ENCODE measurements around the gene EAF1. TPM values are rescaled to one million over a fixed set of nuclear protein-coding genes. Genes with fewer than 3 reads are reported as not detected.
"Not testable (repeated sequence)": the region's sequence is repeated elsewhere in the genome, so short reads cannot be mapped to it uniquely, and the experiment has no call there.

The EAF1 gene
- total and polyA plus RNA-seq, 2 of the 8 experiments (the other 6 are each of a cell fraction or from before 2014, with no cell fraction given): 13.9 to 26.8 TPM

- FAIRE-seq; H3K27me3 ChIP-seq (replicated peaks in 1 of 4; ENCODE audit: control insufficient read depth in 3 of 4, extremely low read depth in 1 of 4, insufficient read depth in 3 of 4, low read length in 3 of 4); H3K4me3 ChIP-seq (ENCODE audit: extremely low read depth in 1 of 4, insufficient read depth in 2 of 4, low read depth in 3 of 4, low read length in 4 of 4); H3K79me1 ChIP-seq (ENCODE audit: low read depth, low read length); H3K79me2 ChIP-seq (ENCODE audit: control insufficient read depth in 1 of 2, insufficient read depth in 2 of 2, low read length in 2 of 2); H2BK15ac ChIP-seq (ENCODE audit: low read length); H3K56ac ChIP-seq (replicated peaks; ENCODE audit: insufficient read length, low read depth, low read length); H3K18ac ChIP-seq (ENCODE audit: extremely low read depth, low read length); H3K4ac ChIP-seq (replicated peaks; ENCODE audit: insufficient read length, low read depth, low read length); H3K4me2 ChIP-seq (ENCODE audit: insufficient read depth in 1 of 2, low read depth in 2 of 2, low read length in 2 of 2); H3K23me2 ChIP-seq (ENCODE audit: low read depth, low read length); H3K9me3 ChIP-seq (ENCODE audit: insufficient read depth in 2 of 2, low read depth in 1 of 2, low read length in 1 of 2); H3K9ac ChIP-seq (replicated peaks in 1 of 4; ENCODE audit: extremely low read depth in 1 of 4, low read depth in 3 of 4, low read length in 3 of 4); H2AK5ac ChIP-seq (ENCODE audit: low read depth, low read length); H4K91ac ChIP-seq (replicated peaks; ENCODE audit: insufficient read length, low read length); DNase-seq (ENCODE audit: low read depth in 1 of 2, low spot score in 2 of 2); H3K4me1 ChIP-seq (replicated peaks in 1 of 4; ENCODE audit: control insufficient read depth in 3 of 4, insufficient read depth in 4 of 4, low read length in 3 of 4); H3K14ac ChIP-seq (ENCODE audit: insufficient read length); H3K27ac ChIP-seq (ENCODE audit: low read depth, low read length); H2BK120ac ChIP-seq (replicated peaks; ENCODE audit: low read depth, low read length); H3K23ac ChIP-seq (ENCODE audit: insufficient read length); H3K36me3 ChIP-seq (ENCODE audit: control insufficient read depth in 2 of 4, insufficient read depth in 4 of 4, low read length in 3 of 4); H4K8ac ChIP-seq (ENCODE audit: extremely low read depth, insufficient read depth, low read length); H2BK5ac ChIP-seq (ENCODE audit: low read depth, low read length); H4K20me1 ChIP-seq (replicated peaks in 1 of 2; ENCODE audit: control insufficient read depth in 1 of 2, insufficient read depth in 2 of 2, low read length in 2 of 2); H2AFZ ChIP-seq (ENCODE audit: low read length); H2BK20ac ChIP-seq (ENCODE audit: low read length); POLR2A ChIA-PET (ENCODE audit: partially characterized antibody); H2BK12ac ChIP-seq (ENCODE audit: low read depth, low read length); H4K5ac ChIP-seq (ENCODE audit: insufficient read length, low read depth, low read length): not testable (repeated sequence)
- CTCF ChIA-PET (ENCODE audit: partially characterized antibody): interaction anchor here (1.2 to 6.2 kb wide), 4 partner anchors 9 to 120 kb away, joined by 4 to 28 read pairs (median 8); no protein-coding TSS in a partner anchor
- 81% methylated on average over 3 of the region's 3 CpGs; no CpG with 5 or more reads in 1 of the 2 experiments for WGBS, 2 experiments (ENCODE audit: extremely low coverage in 1 of 2, insufficient coverage in 1 of 2, insufficient read length in 1 of 2, insufficient replicate concordance in 2 of 2, low coverage in 1 of 2, low lambda C conversion rate in 2 of 2, missing lambda C conversion rate in 1 of 2)
Measured at GRCh38 chr3:15388335-15388734, 39.1 kb upstream of the EAF1 start.

Data from H1 (cell line).